G401.6 (cell line): ENCODE results near the gene NCF4.

Experiments
- FAIRE-seq: peaks from 2 replicates; lab custom pipeline; 2012; peaks lifted over from hg19 to GRCh38; lab: Jason Lieb, UNC

The NCF4 gene

GRCh38 chr22:36860821-36861659, at the start of gene NCF4:
Gene NCF4 (plus strand): TSS chr22:36861006. CDS start chr22:36861172, 166 bp downstream.
- FAIRE-seq = no peak

GRCh38 chr22:36811094-36811800, 49.6 kb upstream of the NCF4 start:
- FAIRE-seq = no peak

GRCh38 chr22:36814801-36815200, 46.0 kb upstream of the NCF4 start:
- no peak for FAIRE-seq

GRCh38 chr22:36815558-36816338, 45.1 kb upstream of the NCF4 start:
- FAIRE-seq = no peak

- FAIRE-seq = no peak
Measured at GRCh38 chr22:36816339-36816635, 44.5 kb upstream of the NCF4 start.

- FAIRE-seq = no peak
Measured at GRCh38 chr22:36816636-36817524, 43.9 kb upstream of the NCF4 start, which contains the start of gene PVALB. Gene PVALB (minus strand): TSS chr22:36817035. CDS start chr22:36817005, 30 bp downstream.

DNA sequence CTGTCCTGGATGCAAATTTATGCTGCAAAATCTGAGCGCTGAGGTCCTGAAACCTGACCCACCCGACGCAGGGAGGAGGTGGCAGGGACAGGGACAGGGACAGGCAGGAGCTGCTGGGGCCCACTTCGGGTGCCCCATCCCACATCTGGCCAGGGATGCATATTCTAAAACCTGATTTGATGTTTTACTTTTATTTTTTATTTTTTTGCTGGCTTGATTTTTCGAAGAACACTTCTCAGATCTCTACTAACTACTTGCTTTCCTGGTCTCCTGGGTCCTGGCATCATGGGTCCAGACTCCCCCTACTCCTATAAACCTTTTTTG, 43.3 kb upstream of the NCF4 start:
- FAIRE-seq = no peak

DNA sequence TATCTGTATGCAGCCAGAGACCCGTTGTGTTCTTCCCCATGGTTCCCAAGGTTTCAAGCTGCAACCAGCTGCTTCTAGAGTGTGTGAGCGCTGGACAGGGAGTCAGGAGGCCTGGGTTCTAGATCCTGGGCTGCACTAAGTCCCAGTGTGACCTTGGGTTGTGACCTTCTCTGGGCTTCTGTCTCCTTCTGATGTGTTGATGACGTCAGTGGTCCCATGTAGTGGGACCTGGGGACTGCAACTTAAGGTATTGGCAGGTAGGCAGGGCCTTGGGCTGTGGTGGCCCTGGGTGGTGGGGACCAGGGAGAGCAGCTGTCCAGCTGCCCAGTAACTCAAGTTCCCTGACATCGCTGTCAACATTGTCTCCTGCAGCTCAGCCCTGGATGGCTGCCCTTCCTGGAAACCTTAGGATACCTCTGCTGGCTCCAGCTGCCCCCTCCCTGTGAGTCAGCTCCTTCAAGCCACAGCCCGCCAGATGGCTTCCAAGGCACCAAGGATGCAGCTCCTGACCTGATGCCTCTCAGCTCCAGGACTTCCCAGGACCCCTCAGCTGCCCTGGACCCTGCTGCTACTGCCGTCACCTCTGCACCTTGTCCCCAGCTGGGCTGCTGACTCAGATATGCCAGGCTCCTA, 42.7 kb upstream of the NCF4 start:
- no peak for FAIRE-seq

GRCh38 chr22:36819112-36819511, 41.7 kb upstream of the NCF4 start:
- FAIRE-seq = no peak

DNA sequence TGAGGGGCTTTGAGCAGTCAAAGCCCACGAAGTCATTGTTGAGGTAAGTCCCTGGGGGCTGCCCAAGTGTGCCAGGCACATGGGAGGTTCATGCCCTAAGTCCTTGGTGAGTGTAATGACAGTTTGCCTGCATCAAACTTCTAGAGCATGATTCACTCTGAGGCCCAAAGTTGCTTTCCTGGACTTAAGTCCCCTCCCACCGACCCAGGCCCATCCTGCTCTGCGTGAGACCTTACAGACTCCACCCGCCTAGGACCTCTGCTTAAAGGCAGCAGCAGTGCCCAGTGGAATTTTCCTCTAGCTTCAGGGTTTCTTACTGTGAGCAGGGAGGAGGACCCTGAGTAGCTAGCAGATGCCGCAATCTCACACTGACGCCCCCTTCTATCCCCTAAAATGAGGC, 38.2 kb upstream of the NCF4 start:
- no peak for FAIRE-seq

- no peak for FAIRE-seq
Measured at GRCh38 chr22:36823186-36823839, 37.5 kb upstream of the NCF4 start.

DNA sequence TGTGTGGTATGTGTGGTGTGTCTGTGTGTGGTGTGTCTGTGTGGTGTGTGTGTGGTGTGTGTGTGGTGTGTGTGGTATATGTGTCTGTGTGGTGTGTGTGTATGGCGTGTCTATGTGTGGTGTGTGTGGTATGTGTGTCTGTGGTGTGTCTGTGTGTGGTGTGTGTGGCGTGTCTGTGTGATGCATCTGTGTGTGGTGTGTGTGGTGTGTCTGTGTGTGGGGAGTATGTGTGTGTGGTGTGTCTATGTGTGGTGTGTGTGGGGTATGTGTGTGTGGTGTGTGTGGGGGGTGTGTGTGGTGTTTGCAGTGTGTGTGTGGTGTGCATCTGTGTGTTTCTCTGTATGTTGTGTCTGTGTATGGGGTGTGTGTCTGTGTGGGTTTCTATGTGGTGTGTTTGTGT, 36.2 kb upstream of the NCF4 start:
- FAIRE-seq = no peak

GRCh38 chr22:36826262-36826661, 34.5 kb upstream of the NCF4 start:
- FAIRE-seq = no peak

DNA sequence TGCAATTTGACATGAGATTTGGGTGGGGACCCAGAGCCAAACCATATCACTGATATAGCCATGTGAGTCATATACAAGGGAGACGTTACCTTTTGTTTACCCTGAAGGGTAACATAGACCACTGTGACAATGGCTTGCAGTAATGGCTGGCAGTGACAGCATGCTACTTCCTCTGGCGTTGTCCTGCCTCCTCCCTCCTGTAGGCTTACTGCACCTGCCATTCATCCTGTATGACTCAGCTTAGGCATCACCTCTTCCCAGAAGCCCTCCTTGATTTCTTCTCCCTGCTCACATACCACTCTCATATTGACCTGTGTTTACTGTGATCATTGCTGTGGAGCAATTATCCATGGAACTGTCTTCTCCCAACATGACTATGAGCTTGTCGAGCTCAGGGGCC, 32.0 kb upstream of the NCF4 start:
- no peak for FAIRE-seq

- FAIRE-seq = no peak
Measured at GRCh38 chr22:36829370-36830002, 31.3 kb upstream of the NCF4 start.

DNA sequence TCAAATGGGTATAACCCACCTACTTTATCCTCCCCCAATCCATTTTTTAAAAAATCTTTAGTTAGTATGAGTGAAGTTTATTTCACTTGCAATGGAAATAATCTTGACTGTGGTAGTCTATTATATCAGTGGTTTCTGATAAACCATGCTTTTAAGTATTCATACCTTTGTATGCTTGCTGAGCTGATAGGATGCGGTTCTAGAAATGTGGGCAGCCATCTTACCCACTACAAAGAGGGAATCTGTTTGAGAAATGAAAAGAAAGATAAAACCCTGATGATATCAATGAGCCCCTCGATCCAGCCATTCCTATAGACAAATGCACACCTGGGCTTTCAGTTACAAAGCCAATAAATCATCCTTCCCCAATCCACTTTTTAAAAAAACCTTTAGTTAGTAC, 30.2 kb upstream of the NCF4 start:
- FAIRE-seq = no peak

DNA sequence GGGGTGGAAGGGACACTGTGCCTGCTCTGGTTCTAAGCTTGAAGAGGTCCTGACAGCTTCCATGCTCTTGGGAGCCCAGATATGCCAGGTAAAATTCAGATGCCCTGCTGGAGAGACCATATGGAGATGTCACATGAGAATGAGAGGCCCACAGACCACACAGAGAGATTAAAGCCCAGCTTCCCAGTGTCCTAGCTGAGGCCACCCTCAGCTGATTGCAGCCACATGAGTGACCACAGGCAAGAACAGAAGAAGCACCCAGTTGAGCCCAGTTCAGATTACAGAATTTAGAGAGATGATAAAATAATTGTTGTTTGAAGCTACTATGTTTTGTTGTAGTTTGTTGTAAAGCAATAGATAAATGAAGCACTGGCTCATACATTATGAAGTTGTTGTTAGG, 29.6 kb upstream of the NCF4 start:
- FAIRE-seq = no peak

DNA sequence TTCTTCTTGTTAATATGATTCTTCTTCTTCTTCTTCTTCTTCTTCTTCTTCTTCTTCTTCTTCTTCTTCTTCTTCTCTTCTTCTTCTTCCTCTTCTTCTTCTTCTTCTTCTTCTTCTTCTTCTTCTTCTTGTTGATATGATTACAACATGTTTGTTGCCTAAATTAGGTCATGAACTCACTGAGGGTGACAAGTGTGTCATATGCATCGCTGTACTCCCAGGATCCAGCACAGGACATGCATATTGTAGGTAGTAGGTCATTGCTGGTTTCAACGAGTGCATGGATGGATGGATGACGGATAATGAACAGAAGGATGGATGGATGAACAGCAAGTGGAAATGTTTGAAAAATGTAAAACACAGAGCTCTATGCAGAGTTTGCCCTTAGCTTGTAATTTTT, 29.1 kb upstream of the NCF4 start:
- no peak for FAIRE-seq

GRCh38 chr22:36833073-36833472, 27.7 kb upstream of the NCF4 start:
- no peak for FAIRE-seq

GRCh38 chr22:36835903-36836302, 24.9 kb upstream of the NCF4 start:
- FAIRE-seq = no peak
